AG04449 (cell line): ENCODE results near the gene HAUS3.

Experiments
- CTCF ChIA-PET: fragments of 350-600 bp; formaldehyde crosslinking; extraction: SDS; loops from one replicate; lab custom pipeline; 2021; ENCODE audit warnings: antibody characterized with exemption; lab: Yijun Ruan, JAX
- POLR2A ChIA-PET: fragments of 400-600, 350-600 bp; formaldehyde crosslinking; extraction: SDS; loops from one replicate; lab custom pipeline; 2020; ENCODE audit warnings: antibody characterized with exemption, inconsistent platforms; lab: Yijun Ruan, JAX
- DNase-seq: peaks from one replicate; pipeline ENCODE4 v3.0.0-alpha.2; 2010; ENCODE audit warnings: low read depth, low spot score
- H3K4me3 ChIP-seq: 2 replicates; pipeline ENCODE4 v1.5.1; 2011; ENCODE audit warnings: low read depth, mild to moderate bottlenecking, control low read depth, low read length
- CTCF ChIP-seq: IDR thresholded peaks from one replicate; pipeline ENCODE4 v1.5.1; 2011; ENCODE audit warnings: mild to moderate bottlenecking, moderate library complexity, low read length, control low read depth, inconsistent platforms; ENCODE audit not compliant: insufficient read depth; ENCODE audit errors: missing control alignments

The HAUS3 gene

DNA sequence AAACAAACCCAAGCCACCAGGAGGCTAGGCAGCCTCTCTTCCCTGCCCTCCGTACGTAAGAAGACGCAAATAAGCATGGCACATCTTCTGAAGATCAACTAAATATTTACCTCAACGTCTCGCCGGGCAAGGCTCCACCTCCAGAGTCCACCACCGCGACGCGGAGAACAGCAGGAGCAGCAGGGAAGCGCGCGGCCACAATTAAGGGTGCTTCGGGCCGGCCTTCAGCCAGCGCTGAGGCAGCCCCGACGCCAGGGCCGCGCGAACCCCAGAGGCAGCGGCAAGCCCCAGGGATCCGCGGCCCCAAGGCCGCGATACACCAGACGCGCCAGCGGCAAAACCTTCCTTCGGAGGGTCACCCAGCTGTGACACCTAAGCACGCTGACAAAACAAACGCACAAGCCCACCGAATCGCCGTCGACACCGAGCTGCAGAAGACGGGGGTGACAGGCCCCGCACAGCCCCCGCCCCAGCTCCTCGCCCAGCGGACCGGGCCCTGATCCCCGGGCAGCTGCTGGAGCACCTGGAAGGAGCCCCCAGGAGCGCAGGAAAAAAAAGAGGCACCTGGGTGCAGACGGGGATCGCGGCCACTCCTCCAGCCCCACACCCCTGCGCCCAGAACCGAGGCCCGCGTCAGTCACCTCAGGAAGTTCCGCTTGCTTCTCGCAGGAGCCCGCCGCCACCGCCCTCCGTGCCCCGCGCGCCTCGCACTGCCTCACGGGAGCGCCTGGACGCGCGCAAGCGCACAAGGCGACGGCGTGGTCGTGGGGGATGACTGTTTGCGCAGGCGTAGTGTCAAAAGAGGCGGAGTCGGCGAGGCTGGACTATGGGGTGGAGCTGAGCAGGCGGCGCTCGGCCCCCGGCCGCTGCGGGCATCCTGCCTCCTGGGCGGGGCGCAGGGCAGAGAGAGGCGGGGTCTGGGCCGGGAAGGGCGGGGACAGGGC is at the start of gene HAUS3, which contains the start of gene POLN:
Gene HAUS3 (minus strand): TSS at position 712 of the 944 bp plus-strand sequence. CDS start 1,175 bp downstream, outside the sequence.
Gene POLN (minus strand): TSS at position 712 of the 944 bp plus-strand sequence. CDS start 12,890 bp downstream, outside the sequence.
- peak within 1 kb of the TSS; percentile 95 for H3K4me3 ChIP-seq
- ChIA-PET CTCF (interaction anchor here (2.3 to 2.5 kb wide), 2 partner anchors 17 to 21 kb away, joined by 8 to 10 read pairs; no protein-coding TSS in a partner anchor), POLR2A (interaction anchor here (0.5 to 2.5 kb wide), 5 partner anchors 9 to 174 kb away, joined by 3 to 12 read pairs (median 3); partner anchors contain the start of gene MXD4)
- peak; percentile 59 for DNase-seq
- TF ChIP-seq CTCF, result no peak

- ChIA-PET CTCF (no interaction called here), POLR2A (no interaction called here)
Measured at GRCh38 chr4:2290974-2291704, 49.2 kb upstream of the HAUS3 start.

DNA sequence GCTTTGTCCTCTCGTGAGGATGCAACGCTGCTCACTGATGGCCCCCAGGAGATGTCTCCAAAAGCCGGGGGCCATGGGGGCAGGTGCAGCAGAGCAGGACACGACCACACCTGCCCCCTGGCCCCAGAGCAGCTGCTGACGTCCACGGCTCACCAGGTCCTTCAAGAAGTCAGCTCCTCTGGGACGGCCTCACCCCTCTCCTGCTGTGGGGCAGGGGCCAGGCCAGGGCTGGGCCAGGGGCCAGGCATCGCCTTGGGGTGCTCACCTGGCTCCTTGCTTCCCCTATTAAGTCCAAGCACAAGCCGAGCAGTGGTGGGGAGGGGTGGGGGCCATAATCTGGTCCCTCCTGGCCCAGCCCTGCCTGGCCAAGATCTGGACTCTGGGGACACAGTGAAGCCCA is 48.6 kb upstream of the HAUS3 start:
- no peak for DNase-seq
- CTCF ChIA-PET, result no interaction called here
- POLR2A ChIA-PET, result no interaction called here
- no peak overlapping the region for H3K4me3 ChIP-seq
- no peak for TF ChIP-seq CTCF

More at GRCh38 chr4:2290974-2291704, 49.2 kb upstream of the HAUS3 start:
- TF ChIP-seq CTCF, result no peak
- H3K4me3 ChIP-seq, result no peak overlapping the region
- DNase-seq, result no peak

DNA sequence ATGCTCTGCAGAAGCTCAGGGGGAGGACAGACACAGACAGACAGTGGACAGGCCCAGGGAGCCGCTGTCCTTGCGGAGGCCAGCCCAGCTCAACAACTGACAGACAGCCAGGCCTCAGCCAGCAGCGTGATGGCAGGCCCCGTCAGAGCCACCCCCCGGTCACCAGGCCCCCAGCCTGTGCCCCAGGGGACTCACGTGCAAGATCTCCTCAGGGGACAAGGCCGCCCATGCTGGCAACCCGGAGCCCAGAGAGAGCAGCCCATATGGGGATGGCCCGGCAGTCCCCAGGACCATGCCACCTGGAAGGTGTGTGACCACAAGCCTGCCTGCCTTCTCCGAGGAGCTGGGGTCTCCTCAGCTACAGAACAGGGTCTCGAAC is 48.0 kb upstream of the HAUS3 start:
- ChIA-PET CTCF (no interaction called here), POLR2A (no interaction called here)
- no peak overlapping the region for H3K4me3 ChIP-seq
- no peak for TF ChIP-seq CTCF
- no peak for DNase-seq

- TF ChIP-seq CTCF, result no peak
- ChIA-PET CTCF (no interaction called here), POLR2A (interaction anchor here (1.2 kb wide), 1 partner anchor 27 kb away, joined by 3 read pairs; the partner anchor contains the start of gene MXD4)
Measured at GRCh38 chr4:2289311-2289954, 47.5 kb upstream of the HAUS3 start.

More at GRCh38 chr4:2289311-2289954, 47.5 kb upstream of the HAUS3 start:
- no peak for DNase-seq
- H3K4me3 ChIP-seq, result no peak overlapping the region
